ENCODE results near the gene AKR1C1. TPM values are rescaled to one million over a fixed set of nuclear protein-coding genes. Genes with fewer than 3 reads are reported as not detected.
A peak's percentile ranks its signal among the peaks of the same experiment; 100 is the strongest.
"Not testable (repeated sequence)": the region's sequence is repeated elsewhere in the genome, so short reads cannot be mapped to it uniquely, and the experiment has no call there.

Gene AKR1C1
- total and polyA plus RNA-seq, 4 experiments from 2014 or later: 0.08 to 1.9 (median 1.4) TPM

DNA sequence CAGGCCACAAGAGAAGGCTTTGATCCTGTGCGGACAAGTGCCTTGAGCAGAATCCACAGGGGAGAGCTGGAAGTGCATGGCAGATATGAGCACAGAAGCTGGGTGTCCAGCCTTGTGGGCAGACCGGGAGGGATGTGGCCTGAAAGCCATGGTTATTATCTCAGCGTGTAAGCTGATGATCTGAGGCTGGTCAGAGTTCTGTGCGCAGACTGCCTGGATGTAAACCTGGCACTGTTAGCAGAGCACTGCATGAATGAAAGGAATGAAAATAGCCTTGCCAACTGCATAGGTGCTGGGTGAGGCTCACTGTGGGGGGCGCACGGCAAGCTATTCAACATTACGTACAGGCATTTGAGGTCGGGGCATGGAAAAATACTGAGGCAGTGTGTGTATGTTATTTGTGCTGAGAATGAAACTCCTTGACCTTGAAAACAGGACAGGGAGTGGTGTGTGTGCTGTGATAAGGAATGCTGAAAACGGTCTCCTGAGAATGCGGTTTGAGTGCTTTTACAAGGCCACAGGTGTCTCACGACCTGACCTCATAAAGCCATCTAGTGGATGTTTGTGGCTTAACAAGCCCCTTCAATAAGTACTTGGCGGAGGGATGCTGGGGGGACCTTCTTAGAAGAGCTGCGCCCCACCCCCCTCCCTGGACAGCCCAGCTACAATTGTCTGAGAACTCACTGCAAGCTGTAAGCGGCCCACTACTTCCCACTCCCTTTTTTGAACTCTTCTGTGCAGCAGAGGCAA is 18.7 kb downstream of the AKR1C1 start:
- CTCF ChIA-PET (ENCODE audit: partially characterized antibody): no interaction called here
- intact Hi-C loops (cut with micrococcal nuclease): loop anchor here (2.0 to 5.0 kb wide), 2 partner anchors 135 to 167 kb away; no protein-coding TSS in a partner anchor

GRCh38 chr10:4982764-4983226 is 19.6 kb downstream of the AKR1C1 start:
- peak overlapping the region in 1 of 7 donors; percentile 4 for H3K27ac Mint-ChIP-seq

More for the DNA sequence above, 18.7 kb downstream of the AKR1C1 start:
- Histone ChIP-seq H3K4me3 (ENCODE audit: low read length in 2 of 2) (no peak overlapping the region), H3K36me3 (ENCODE audit: insufficient read depth, low read length) (no peaks in the 10 kb centered on the region), H3K9me3 (ENCODE audit: control insufficient read depth in 1 of 2, low read length in 2 of 2) (no peaks in the 10 kb centered on the region), H3K27ac (ENCODE audit: low read depth, low read length) (no peak overlapping the region), H3K4me1 (ENCODE audit: insufficient read depth, low read length) (no peaks in the 10 kb centered on the region), H3K27me3 (ENCODE audit: insufficient read depth, low read length) (no peaks in the 10 kb centered on the region)
- H3K4me1 Mint-ChIP-seq: peaks cover 0 to 2% (median 0%) of the 10 kb centered on the region in 4 donors
- no peaks in the 10 kb centered on the region for H3K9me3 Mint-ChIP-seq
- peaks cover 2 to 15% of the 10 kb centered on the region in 2 donors for H3K27me3 Mint-ChIP-seq
- no peaks in the 10 kb centered on the region for H3K36me3 Mint-ChIP-seq
- H3K4me3 Mint-ChIP-seq: no peak overlapping the region
- H3K27ac Mint-ChIP-seq: peak overlapping the region in 1 of 7 donors; percentile 19
- peak in 2 of 5 donors; percentile 1 to 5 for DNase-seq
- POLR2A ChIA-PET (ENCODE audit: partially characterized antibody): no interaction called here

DNA sequence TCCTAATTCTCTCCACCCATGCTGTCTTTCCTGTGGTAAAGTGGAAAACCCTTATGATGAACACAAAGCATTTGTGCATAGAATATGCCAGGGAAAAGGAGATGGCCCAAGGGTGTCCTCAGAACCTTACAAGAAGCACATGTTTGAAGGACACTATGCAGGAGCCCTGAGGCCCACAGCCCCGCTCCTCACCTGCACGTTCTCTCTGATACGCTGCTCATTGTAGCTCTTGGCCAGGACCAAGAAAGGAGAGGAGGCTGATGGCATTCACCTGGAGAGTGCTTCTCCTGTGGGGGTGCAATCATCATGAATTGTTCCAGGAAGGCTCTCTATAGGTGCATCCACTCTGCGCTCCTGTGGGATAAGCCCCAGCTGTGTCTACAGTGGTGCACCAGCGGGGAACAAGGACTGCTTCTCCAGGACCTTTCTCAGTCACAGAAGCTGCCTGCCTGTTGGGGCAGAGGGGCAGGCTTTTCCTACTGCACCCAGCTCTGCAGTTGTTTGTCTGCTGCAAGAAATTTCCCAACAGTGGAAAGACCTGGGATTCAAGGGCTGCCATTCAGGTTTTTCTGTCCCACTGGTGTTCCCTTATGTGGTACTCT is 20.5 kb downstream of the AKR1C1 start:
- Mint-ChIP-seq H3K27ac (no peak overlapping the region), H3K9me3 (no peaks in the 10 kb centered on the region), H3K27me3 (peaks cover 2 to 15% of the 10 kb centered on the region in 2 donors), H3K36me3 (no peaks in the 10 kb centered on the region), H3K4me1 (peaks cover 0 to 2% (median 0%) of the 10 kb centered on the region in 4 donors), H3K4me3 (no peak overlapping the region)
- no peaks in the 10 kb centered on the region for H3K4me1 ChIP-seq (ENCODE audit: insufficient read depth, low read length)
- no peaks in the 10 kb centered on the region for H3K27me3 ChIP-seq (ENCODE audit: insufficient read depth, low read length)
- ChIA-PET POLR2A (ENCODE audit: partially characterized antibody) (no interaction called here), CTCF (ENCODE audit: partially characterized antibody) (no interaction called here)
- intact Hi-C loops (cut with micrococcal nuclease): loop anchor here (2.0 to 5.0 kb wide), 2 partner anchors 136 to 169 kb away; no protein-coding TSS in a partner anchor
- no peak for DNase-seq
- no peak overlapping the region for H3K27ac ChIP-seq (ENCODE audit: low read depth, low read length)
- no peak overlapping the region for H3K4me3 ChIP-seq (ENCODE audit: low read length in 2 of 2)
- H3K9me3 ChIP-seq (ENCODE audit: control insufficient read depth in 1 of 2, low read length in 2 of 2): no peaks in the 10 kb centered on the region
- no peaks in the 10 kb centered on the region for H3K36me3 ChIP-seq (ENCODE audit: insufficient read depth, low read length)

More at GRCh38 chr10:4982764-4983226, 19.6 kb downstream of the AKR1C1 start:
- no peaks in the 10 kb centered on the region for H3K36me3 ChIP-seq (ENCODE audit: insufficient read depth, low read length)
- no peak overlapping the region for H3K27ac ChIP-seq (ENCODE audit: low read depth, low read length)
- no peaks in the 10 kb centered on the region for H3K27me3 ChIP-seq (ENCODE audit: insufficient read depth, low read length)
- Mint-ChIP-seq H3K4me1 (peaks cover 0 to 2% (median 0%) of the 10 kb centered on the region in 4 donors), H3K36me3 (no peaks in the 10 kb centered on the region), H3K4me3 (no peak overlapping the region), H3K9me3 (no peaks in the 10 kb centered on the region), H3K27me3 (peaks cover 2 to 15% of the 10 kb centered on the region in 2 donors)
- no peak for DNase-seq
- intact Hi-C loops (cut with micrococcal nuclease): loop anchor here (2.0 to 5.0 kb wide), 2 partner anchors 135 to 168 kb away; no protein-coding TSS in a partner anchor
- ChIA-PET POLR2A (ENCODE audit: partially characterized antibody) (no interaction called here), CTCF (ENCODE audit: partially characterized antibody) (no interaction called here)
- H3K4me3 ChIP-seq (ENCODE audit: low read length in 2 of 2): no peak overlapping the region
- no peaks in the 10 kb centered on the region for H3K9me3 ChIP-seq (ENCODE audit: control insufficient read depth in 1 of 2, low read length in 2 of 2)
- H3K4me1 ChIP-seq (ENCODE audit: insufficient read depth, low read length): no peaks in the 10 kb centered on the region

GRCh38 chr10:4984223-4984622 is 21.0 kb downstream of the AKR1C1 start:
- ChIA-PET POLR2A (ENCODE audit: partially characterized antibody) (no interaction called here), CTCF (ENCODE audit: partially characterized antibody) (no interaction called here)
- no peaks in the 10 kb centered on the region for H3K9me3 ChIP-seq (ENCODE audit: control insufficient read depth in 1 of 2, low read length in 2 of 2)
- Mint-ChIP-seq H3K4me3 (no peak overlapping the region), H3K27ac (no peak overlapping the region), H3K36me3 (no peaks in the 10 kb centered on the region), H3K9me3 (no peaks in the 10 kb centered on the region), H3K27me3 (peaks cover 2 to 15% of the 10 kb centered on the region in 2 donors), H3K4me1 (peaks cover 0 to 2% (median 0%) of the 10 kb centered on the region in 4 donors)
- intact Hi-C loops (cut with micrococcal nuclease): loop anchor here (5.0 kb wide), 1 partner anchor 137 kb away; no protein-coding TSS in a partner anchor
- H3K4me1 ChIP-seq (ENCODE audit: insufficient read depth, low read length): no peaks in the 10 kb centered on the region
- no peaks in the 10 kb centered on the region for H3K36me3 ChIP-seq (ENCODE audit: insufficient read depth, low read length)
- no peaks in the 10 kb centered on the region for H3K27me3 ChIP-seq (ENCODE audit: insufficient read depth, low read length)
- no peak overlapping the region for H3K4me3 ChIP-seq (ENCODE audit: low read length in 2 of 2)
- no peak overlapping the region for H3K27ac ChIP-seq (ENCODE audit: low read depth, low read length)
- DNase-seq: no peak

- DNase-seq: no peak
- Mint-ChIP-seq H3K4me1 (peaks cover 0 to 2% (median 0%) of the 10 kb centered on the region in 4 donors), H3K9me3 (no peaks in the 10 kb centered on the region), H3K4me3 (no peak overlapping the region), H3K27ac (peak overlapping the region in 1 of 7 donors; percentile 36), H3K36me3 (no peaks in the 10 kb centered on the region), H3K27me3 (peaks cover 4 to 15% of the 10 kb centered on the region in 2 donors)
- ChIA-PET POLR2A (ENCODE audit: partially characterized antibody) (no interaction called here), CTCF (ENCODE audit: partially characterized antibody) (interaction anchor here (0.6 kb wide), 1 partner anchor 1342 kb away, joined by 3 read pairs; no protein-coding TSS in a partner anchor)
- H3K36me3 ChIP-seq (ENCODE audit: insufficient read depth, low read length): no peaks in the 10 kb centered on the region
- no peak overlapping the region for H3K4me3 ChIP-seq (ENCODE audit: low read length in 2 of 2)
- H3K27me3 ChIP-seq (ENCODE audit: insufficient read depth, low read length): no peaks in the 10 kb centered on the region
- H3K4me1 ChIP-seq (ENCODE audit: insufficient read depth, low read length): no peaks in the 10 kb centered on the region
- intact Hi-C loops (cut with micrococcal nuclease): loop anchor here (5.0 kb wide), 1 partner anchor 138 kb away; no protein-coding TSS in a partner anchor
- H3K9me3 ChIP-seq (ENCODE audit: control insufficient read depth in 1 of 2, low read length in 2 of 2): no peaks in the 10 kb centered on the region
- H3K27ac ChIP-seq (ENCODE audit: low read depth, low read length): no peak overlapping the region
Measured at GRCh38 chr10:4984971-4985594, 21.9 kb downstream of the AKR1C1 start.

DNA sequence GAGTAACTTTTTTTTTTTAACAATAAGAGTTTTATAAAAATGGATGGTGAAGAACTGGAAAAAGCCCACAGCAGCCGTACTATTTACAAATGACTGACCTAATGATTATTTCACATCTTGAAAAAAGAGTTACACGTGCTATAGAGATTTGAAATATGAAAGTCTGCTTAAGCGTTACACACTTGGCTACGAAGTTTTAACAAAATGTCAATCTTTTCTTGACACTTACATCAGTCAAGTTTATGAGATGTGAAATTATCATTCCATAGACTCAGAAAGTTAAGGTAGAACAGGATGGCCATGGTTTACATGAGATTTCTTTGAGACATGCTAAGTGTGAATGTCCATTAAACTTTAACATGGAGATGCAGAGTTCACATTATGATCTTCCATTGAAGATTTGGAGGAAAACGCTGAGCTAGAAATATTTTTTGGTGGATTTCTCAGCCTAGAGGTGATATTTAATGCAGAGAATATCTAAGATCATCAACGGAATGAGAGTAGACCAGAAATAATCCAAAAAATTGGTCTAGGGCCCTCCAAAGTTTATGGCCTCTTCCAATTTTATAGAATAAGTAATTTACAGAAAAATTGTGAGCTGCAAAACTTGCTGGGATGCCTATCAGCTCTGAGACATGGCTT is 24.9 kb downstream of the AKR1C1 start:
- intact Hi-C loops (cut with micrococcal nuclease); H3K4me3 ChIP-seq (ENCODE audit: low read length in 2 of 2); H3K4me1 ChIP-seq (ENCODE audit: insufficient read depth, low read length); H3K4me1 Mint-ChIP-seq; H3K27ac ChIP-seq (ENCODE audit: low read depth, low read length); POLR2A ChIA-PET (ENCODE audit: partially characterized antibody); H3K36me3 Mint-ChIP-seq; H3K9me3 Mint-ChIP-seq; H3K27me3 Mint-ChIP-seq; H3K4me3 Mint-ChIP-seq; H3K27me3 ChIP-seq (ENCODE audit: insufficient read depth, low read length); DNase-seq; H3K9me3 ChIP-seq (ENCODE audit: control insufficient read depth in 1 of 2, low read length in 2 of 2); CTCF ChIA-PET (ENCODE audit: partially characterized antibody); H3K36me3 ChIP-seq (ENCODE audit: insufficient read depth, low read length); H3K27ac Mint-ChIP-seq: not testable (repeated sequence)

DNA sequence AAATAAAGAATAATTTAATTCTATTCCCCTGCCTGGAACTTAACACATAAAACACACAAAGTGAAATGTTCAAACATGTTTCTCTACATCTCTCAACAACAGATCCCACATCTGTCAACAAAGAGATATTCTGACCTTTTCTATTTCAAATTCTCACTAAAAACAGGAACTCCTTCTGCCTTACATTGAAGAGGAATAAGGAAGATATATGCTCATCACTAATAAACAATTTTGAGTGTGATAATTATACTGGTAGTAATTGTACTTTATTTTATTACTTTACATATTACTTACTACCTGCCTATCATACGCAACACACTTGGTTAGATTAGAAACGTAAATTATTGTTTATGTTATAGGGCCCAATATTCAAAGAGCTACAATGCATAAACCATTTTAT is 27.0 kb downstream of the AKR1C1 start:
- H3K27me3 ChIP-seq (ENCODE audit: insufficient read depth, low read length): no peaks in the 10 kb centered on the region
- H3K36me3 ChIP-seq (ENCODE audit: insufficient read depth, low read length): no peaks in the 10 kb centered on the region
- Mint-ChIP-seq H3K4me1 (no peaks in the 10 kb centered on the region), H3K27ac (no peak overlapping the region), H3K36me3 (no peaks in the 10 kb centered on the region), H3K27me3 (peaks cover 1 to 2% of the 10 kb centered on the region in 2 donors), H3K9me3 (no peaks in the 10 kb centered on the region), H3K4me3 (no peak overlapping the region)
- H3K4me1 ChIP-seq (ENCODE audit: insufficient read depth, low read length): no peaks in the 10 kb centered on the region
- no peak for DNase-seq
- H3K27ac ChIP-seq (ENCODE audit: low read depth, low read length): no peak overlapping the region
- no peaks in the 10 kb centered on the region for H3K9me3 ChIP-seq (ENCODE audit: control insufficient read depth in 1 of 2, low read length in 2 of 2)
- POLR2A ChIA-PET (ENCODE audit: partially characterized antibody): no interaction called here
- CTCF ChIA-PET (ENCODE audit: partially characterized antibody): no interaction called here
- intact Hi-C loops (cut with micrococcal nuclease): no loop called here
- H3K4me3 ChIP-seq (ENCODE audit: low read length in 2 of 2): no peak overlapping the region
